AML-193 (cell line): ENCODE data around the gene TBC1D19.
A peak's percentile ranks its signal among the peaks of the same experiment; 100 is the strongest.
"Not testable (repeated sequence)": the region's sequence is repeated elsewhere in the genome, so short reads cannot be mapped to it uniquely, and the experiment has no call there.

Experiments used
- DNase-seq, 2 experiments: peaks; one replicate each; lab custom pipeline; 2025; lab: John Stamatoyannopoulos, UW

The TBC1D19 gene

DNA sequence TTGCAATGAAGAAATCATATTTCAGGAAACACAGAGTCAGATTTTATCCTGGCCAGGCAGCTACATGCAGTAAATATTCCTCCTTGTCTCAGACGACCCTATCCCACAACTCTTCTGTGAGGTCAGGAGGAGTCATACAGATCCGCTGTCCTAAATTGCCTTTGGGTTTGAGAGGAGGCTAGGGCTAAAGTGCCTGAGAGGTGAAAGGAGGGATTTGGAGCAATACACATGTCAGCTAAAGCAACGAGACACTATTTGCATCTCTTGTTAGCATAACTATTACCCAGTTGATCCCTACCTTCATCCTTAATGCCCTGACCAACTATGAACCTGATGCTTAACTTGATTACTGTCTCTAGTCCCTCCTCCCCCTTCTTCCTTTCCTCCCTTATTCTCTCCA lies 98.6 kb downstream of the TBC1D19 start:
- no peak for DNase-seq

DNA sequence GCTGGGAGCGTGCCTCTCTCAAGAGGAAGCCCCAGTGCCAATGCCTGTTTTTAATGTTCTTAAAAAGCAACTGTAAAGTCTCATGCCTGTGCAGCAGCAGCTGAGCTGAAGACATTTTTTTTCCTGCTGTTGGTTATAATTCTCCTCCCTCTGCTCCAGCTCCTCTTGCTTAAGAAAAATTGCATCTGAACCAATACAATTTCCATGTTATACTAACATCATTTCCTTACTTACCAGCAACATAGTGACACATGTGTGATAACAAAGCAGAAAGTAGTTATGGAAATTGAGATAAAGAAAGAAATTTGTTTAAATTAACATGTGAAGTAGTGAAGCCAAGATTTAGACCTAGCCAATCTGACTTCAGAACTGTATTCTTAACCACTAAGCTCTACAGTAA lies 101.4 kb downstream of the TBC1D19 start:
- no peak for DNase-seq

DNA sequence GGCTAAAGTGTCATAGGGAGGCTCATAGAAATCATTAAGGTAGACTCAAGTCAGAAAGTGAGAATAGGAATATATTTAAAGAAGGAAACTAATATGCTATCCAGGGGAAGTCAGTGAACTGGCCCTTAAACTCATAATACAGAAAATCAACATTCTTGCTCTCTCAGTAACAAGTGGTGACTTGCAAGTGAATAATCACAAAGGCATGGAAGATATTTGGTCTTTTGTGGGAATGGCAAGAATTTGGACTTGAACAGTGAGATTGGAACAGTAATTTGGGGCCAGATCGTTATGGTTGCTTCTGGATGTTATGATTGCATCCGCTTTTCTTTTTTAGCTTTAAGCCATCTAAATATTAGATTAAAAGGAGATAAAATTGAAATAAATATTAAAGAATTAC lies 103.8 kb downstream of the TBC1D19 start:
- DNase-seq: no peak

DNA sequence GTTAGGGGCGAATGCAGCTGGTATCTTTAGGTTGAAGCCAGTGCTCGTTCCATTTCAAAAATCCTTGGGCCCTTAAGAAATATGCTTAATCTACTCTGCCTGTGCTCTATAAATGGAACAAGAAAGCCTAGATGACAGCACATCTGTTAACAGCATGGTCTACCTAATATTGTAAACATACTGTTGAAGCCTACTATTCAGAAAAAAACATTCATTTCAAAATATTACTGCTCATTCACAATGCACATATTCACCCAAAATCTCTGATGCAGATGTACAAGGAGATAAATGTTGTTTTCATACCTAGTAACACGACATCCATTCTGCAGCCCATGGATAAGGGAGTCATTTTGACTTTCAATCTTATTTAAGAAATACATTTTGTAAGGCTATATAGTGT lies 106.6 kb downstream of the TBC1D19 start:
- DNase-seq: no peak

DNA sequence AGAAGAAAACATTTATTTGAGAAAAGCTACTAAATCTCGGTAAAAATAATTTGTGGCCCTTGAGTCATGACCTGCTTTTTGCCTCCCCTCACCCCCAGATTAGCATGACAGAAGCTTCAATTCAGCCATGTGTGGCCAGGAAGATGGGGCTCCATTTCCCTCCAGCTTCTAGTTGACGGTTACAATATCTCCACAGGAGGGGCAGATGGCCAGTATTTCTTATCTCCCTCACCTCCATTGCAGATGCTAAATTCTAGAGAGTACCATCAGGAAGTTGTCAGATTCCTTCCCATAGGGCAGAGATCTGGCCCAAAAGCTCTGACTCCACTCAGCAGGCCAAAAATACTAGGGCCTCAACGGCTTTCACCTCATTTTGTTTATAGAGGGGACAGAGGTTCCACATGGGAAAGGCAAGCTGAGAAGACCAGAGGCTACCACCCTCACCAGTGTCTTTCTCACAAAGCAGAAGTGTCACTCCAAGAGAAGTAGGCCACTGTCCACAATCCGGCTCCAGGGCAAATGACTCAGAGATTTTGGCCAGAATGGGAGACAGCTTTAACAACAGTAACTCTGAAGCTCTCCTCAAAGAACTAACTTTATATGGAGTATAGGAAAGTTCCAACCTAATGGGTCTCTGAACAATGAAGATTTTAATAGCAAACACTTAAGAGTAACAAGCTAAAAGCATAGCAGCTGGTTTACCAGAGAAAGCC lies 108.3 kb downstream of the TBC1D19 start:
- DNase-seq: peak in 1 of 2 experiments; percentile 13

DNA sequence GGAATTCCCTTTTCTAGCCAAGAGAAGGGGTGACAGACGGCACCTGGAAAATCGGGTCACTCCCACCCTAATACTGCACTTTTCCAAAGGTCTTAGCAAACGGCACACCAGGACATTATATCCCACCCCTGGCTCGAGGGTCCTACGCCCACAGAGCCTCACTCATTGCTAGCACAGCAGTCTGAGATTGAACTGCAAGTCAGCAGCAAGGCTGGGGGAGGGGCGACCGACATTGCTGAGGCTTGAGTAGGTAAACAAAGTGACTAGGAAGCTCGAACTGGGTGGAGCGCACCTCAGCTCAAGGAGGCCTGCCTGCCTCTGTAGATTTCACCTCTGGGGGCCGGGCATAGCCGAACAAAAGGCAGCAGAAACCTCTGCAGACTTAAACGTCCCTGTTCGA lies 110.2 kb downstream of the TBC1D19 start:
- not testable (repeated sequence) for DNase-seq

DNA sequence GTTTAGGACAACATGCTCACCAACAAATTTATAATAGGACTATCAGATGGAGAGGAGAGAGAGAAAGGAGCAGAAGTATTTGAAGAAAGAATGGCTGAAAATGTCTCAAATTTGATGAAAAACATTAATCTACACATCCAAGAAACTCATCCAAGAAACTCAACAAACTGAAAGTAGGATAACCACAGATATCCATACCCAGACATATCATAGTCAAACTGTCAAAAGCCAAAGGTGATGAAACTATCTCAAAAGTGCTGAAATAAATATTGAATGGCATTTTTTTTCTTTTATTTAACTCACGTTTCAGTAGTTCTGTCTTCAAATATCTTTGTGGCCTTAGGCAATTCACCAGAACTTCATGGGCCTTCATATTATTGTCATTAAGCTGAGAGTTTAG lies 116.2 kb downstream of the TBC1D19 start:
- DNase-seq: no peak

DNA sequence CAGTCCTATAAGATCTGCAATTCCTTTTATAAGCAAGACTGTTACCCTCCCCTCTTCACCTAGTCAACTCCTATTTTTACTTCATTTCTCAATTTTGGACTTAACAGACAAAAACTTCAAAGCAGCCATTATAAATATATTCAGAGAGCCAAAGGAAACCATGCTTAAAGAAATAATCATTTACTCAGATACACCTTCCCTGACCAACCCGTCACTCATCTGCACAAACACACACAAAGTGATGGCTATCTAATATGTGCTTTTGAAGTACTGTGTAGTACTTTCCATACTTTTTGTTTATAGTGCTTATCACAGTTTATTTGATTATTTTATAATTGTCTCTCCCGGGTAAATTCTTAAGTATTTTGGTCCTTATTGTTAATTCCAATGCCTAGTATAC lies 117.2 kb downstream of the TBC1D19 start:
- DNase-seq: no peak

DNA sequence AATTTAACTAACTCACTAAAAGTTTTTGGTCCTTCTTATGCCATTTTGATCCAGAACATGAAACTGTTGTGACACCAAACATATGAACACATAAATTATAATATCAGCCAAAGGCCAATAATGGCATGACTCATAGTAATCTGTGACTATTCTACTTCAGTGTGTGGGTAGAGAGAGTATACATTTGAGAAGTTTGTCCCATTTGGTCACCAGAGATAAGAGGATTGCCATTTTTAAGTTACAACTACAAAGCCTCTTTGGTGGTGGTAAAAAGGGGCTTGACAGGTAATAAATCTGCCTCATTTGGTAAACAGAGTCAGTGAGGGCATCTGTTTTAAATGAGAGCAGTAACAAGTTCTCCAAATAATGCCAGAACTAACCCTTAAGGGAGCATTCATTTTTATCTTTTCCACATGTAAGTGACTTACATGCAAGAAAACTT lies 117.9 kb downstream of the TBC1D19 start:
- DNase-seq: no peak

DNA sequence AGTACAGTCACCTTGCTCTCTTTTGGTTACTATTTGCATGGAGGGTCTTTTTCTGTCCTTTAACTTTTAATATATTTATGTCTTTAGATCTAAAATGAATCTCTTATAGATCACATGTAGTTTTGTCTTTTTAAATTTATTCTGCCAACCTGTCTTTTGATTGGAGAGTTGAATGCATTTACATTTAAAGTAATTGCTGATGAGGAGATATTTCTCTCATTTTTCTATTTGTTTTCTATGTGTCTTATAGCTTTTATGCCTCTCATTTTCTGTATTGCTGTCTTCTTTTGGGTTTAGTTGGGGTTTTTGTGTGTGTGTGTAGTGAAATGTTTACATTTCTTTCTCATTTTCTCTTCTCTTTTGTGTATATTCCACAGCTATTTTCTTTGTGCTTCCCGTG lies 123.5 kb downstream of the TBC1D19 start:
- no peak for DNase-seq

DNA sequence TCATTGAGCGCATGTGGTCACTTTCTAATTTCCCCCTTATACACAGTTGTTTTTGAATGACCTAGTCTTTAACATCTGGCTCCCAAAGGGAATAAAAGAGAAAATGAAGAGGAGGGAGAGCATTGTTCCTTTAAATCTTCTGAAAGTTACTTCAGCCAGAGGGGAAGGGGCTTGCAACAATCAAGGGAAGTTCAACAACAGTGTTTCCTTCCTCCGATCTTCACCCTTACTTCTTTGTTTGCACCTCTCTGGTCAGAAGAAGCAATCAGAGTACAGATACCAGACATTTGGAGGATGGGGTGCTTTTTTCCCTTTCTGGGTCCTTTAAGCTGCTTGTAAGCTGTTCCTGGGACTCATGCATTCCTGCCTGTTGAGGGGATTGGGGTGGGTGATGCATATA lies 125.4 kb downstream of the TBC1D19 start:
- no peak for DNase-seq

DNA sequence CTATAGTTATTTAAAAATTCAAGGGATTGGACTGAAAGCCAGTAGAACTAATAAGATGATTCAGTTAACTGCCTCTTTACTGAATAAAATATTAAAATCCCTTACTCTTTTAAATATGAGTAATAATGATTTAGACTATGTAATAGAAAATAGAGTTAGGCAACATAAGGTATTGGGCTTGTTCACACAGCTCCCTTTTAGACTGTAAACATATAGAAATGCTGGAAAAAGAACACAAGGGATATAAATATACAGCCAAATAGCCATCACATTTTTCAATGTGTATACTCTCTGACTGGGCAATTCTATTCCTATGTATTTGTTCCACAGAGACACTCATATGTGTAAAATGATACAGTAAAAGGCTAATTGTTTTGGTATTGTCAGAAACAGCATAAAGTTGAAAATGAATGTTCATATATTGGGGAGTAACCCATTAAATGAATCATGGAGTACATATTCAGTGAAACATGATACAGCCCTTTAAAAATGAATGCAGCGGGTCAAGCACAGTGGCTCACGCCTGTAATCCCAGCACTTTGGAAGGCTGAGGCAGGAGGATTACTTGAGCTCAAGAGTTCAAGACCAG lies 129.8 kb downstream of the TBC1D19 start:
- DNase-seq: no peak

DNA sequence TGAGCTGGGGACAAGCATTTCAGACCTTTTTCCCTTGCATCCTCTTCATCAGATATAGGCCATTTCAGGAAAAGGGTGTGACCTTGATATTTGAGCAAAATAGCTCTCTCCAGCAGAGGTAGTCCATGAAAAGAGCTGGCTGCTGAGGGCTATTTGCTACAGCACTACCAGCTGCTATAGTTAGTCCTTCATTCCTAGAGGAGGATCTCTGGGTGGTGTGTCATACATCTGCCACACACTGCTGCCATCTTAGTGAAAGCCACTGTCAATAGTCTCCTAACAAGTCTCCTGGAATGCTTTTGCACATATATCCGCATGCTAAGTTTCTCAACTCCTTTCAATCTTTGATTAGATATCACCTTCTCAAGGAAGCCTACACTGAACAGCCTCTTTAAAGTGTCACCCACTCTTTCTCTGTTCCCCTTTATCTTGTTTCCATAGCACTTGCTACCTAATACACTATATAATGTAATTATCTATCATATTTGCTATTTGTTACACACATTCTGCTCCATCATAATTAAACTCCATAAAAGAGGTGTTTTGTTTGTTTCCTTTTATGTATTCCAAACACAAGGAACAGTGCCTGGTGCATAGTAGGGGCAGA lies 131.9 kb downstream of the TBC1D19 start:
- DNase-seq: no peak

DNA sequence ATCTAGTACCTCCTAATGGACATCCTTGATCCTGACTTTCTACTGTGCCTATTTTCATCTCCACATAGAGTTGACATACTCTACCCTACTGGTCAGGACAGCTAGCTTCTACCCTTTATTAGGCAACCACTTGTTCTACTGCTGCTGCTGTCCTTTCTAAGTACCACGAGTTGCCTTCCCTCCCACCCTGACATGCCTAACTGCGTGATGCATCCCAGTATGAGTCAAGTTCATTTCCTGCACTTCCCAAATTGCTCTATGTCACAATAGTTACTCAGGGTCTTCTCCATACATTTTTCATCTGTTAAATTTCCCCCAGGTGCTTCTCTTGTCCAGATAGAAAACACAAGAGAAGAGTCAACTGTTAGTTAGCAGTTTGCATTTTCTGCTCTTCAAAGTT lies 133.4 kb downstream of the TBC1D19 start:
- DNase-seq: no peak

DNA sequence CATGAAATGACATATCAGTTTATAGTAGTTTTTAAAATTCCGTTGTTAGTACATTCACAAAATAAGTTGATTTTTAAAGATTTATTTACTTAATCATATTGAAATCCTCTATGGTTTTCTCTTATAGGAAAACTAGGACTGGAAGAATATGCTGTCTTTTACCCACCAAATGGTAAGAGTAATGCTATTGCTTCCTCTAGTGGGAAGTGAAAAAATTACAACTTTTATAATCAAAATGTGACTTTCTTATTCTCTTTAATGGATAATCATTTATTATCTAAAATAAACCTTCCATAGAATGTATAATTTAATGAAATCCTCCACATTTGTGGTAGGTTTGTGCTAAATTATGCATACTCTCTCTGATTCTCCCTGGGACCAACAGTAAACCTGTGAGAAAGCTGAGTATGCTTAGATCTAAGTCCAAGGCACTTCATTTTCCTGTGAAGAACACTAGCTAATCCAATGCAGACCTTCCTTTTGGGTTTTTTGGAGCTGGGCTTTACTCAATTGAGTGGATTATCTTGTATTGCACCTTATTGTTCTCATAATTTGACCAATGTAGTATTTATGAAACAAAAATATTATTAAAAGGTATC lies 136.2 kb downstream of the TBC1D19 start:
- peak; percentile 26 to 58 for DNase-seq

DNA sequence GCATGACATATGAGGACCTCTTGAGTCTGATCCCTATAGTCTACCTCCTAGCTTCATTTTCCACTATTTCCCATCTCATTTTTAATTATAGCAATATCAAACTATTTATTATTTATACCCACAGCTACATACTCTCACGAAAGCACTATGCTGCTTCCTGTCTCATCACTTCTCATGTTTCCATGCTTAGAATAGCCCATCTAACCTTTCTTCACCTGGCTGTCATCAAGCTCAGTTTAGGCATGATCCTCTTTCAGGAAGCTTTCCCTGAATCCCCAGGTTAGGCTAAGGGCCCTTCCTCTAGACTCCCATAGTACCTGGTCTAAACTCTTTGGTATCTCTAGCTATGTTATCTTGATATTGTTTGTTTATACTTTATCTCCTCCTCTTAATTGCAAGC lies 137.8 kb downstream of the TBC1D19 start:
- no peak for DNase-seq

DNA sequence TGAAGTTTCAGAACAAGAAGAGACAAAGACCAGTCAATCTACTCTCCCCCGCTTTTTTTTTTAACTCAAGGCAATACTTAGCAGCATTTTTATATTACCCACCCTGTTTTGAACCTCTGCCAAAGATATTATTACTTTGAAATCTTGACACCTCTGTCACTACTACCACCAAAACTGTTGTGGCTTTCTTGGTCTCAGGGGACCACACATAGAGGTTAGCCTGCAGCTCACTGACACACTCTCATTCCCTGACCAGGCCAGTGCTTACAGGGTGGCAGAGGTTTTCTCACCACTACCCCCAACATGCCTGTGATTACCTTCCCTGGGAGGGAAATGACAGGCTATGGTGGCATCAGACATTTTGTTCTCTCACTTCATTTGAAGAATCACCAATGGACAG lies 139.3 kb downstream of the TBC1D19 start:
- no peak for DNase-seq

DNA sequence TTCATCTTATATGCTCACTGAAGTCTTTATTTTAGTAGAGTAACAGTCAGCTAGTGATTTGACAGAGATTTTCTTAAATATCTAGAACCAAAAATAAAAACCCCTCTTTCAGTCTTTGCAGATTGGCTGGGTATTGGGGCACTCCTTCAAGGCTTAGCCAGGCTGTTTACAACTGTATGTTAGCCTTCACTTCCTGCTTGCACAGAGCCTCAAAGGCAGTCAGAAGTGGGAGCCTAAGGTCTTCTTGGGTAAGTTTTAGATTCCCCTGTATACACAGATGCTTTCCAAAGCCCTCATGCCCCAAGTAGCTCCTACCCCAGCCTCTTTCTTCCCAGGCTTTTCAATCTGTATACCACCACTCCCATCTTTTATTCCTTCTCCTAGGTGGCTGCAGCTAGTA lies 140.7 kb downstream of the TBC1D19 start:
- no peak for DNase-seq

DNA sequence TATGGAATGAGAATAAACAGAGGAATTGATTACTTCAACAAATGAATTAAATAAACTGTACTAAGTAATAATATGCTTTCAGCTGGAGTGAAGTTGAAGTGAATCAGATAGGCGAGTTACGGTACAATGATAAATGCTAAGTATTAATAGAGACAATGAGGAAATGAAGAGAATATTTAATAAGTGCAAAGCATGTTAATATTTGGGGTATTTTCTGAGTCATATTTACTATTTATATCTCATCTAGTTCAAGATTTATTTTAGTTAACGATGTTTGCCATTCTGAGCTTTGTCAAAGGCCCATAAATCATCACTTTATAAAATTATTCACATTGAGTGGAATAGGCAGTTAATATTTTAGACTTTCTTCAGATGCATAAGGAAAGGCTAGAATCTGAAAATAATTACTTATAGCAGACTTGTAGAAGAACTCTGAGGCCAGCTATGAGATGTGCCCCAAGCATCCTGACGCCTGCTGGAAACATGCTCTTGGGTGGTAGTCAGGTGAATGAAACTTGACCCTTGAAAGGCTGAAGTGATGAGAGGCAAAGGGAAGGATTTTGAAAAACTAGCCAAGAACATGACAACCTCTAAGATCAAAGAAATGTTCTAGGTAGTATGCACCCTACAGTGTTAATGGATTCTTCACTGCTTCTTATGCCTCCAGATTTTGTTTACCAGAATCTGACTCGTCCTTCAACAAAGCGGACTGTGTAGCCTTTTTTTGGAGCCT lies 142.9 kb downstream of the TBC1D19 start:
- no peak for DNase-seq

DNA sequence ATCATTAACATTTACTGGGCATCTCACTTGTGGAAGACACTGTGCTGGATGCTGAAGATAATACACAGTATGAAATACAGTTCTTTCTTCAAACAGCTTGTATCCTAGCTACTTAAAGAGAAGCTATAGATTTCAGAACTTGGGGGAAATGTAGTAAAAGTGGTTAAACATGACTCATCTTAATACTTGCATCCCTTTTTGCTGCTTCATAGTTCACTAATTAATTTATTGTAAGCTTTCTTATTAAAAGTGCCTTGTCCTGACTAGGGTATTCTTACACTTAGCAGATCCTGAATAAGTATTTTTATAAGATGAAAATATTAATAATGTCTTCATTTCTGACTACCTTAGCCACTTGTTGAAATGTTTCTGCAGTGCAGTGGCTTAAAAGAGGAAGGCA lies 144.0 kb downstream of the TBC1D19 start:
- peak in 1 of 2 experiments; percentile 17 for DNase-seq

DNA sequence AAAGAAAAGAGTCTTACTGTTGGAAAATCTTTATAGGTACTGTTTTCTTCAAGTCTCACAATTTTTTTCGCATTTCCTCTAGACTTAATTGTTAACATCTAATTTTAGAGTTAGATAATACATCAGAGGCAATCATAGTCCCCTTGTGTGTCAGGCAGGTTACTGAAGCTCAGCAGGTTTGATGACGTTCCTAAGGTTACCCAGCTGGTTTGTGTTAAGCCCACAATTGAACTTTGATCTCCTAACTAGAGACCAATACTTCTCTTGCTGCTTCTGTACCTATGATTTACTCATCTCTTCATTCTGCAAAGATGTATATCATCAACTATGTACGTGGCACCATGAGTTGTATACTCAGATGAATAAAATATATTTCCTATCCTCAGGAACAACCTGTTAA lies 145.1 kb downstream of the TBC1D19 start:
- DNase-seq: no peak

DNA sequence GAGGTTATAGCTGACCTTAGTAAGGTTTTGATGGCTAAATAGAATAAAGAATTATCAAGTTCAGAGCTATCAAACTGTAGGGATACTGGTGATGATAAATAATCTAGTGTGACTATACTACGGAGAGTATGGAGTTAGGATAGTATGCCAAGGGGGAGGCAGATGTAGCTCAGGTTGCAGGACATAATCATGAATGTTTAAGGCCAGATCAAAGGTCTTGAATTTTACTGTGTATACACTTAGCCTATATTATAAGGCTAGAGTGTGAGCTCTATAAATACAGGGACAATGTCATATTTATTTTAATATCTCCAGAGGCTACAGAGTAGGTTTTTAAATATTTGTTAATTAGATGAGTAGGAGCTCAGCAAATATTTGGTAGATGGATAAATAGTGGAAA lies 145.7 kb downstream of the TBC1D19 start:
- DNase-seq: no peak
